GM19372 (cell line): ENCODE data around the gene ZBP1.

Source experiments
- ATAC-seq: cut with Tn5 transposase; IDR thresholded peaks from one replicate; pipeline ENCODE4 v1.9.1; 2021; ENCODE audit warnings: mild to moderate bottlenecking, low read depth, moderate library complexity; ENCODE audit not compliant: unreplicated experiment

Gene ZBP1

DNA sequence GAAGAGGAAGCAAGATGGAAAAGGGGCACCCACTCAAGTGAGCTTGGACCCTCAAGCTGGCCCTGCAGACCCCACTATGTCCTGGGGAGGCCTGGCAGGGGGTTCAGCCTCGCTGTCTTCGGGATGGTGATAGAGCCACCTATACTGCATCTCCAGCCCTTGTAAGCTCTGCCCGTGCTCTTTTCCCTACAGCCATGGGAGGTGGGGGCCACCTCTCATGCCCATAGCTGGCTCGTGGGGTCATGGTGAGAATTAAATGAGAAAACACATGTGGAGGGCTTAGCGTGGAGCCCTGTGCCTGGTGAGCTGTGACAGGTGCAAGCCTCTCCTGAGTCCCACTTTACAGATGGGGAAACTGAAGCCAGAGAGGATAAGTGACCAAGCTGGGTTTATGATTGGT lies 31.6 kb downstream of the ZBP1 start:
- no peak for ATAC-seq

DNA sequence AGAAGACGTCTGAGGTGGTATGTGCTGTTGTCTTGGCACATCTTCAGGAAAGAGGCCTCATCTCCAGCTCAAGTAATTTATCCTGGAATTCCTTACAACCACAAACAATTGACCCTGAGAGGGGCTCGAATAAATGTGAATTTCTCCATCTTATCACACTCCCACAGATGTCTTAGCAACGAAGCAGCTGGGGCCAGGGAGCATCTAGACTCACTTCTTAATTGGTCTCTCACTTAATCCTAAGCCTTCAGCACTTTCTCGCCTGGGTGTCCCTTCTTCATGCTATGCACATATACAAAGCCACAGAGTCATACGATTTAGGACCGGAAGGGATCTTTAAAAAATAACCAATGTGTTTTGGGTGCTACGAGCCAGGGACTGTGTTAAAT lies 32.2 kb downstream of the ZBP1 start:
- no peak for ATAC-seq

DNA sequence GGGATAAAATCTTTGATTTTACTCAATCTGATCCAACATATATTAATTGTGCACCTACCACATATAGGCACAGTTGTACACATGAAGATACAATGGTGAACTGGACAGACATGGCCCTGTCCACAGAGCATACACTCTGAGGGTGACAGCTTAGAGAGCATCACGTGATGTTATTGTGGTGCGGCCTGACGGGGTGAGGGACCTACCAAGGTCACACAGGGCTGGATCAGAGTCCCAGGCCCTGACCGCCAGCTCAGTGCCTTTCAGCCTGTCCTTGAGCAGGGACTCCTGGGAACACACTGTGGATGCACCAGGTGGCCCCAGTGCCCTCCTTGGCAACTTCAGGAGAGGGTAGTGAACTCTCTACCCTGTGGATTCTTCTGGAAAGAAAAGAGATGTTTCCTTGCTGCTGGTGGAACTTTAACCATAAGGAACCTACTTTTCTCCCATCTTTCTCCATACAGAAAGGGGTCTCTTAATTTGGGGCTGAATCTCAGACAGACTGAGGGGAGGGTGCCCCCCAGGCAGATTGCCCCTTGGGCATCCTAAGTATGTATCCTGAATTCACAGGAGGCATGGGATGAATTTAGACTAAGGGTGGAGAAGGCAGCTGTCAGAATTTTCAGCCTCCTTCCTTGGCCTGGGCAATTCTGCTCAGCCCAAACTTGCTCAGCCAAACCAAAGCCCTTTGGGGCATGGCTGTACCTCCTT lies 32.8 kb downstream of the ZBP1 start:
- no peak for ATAC-seq

DNA sequence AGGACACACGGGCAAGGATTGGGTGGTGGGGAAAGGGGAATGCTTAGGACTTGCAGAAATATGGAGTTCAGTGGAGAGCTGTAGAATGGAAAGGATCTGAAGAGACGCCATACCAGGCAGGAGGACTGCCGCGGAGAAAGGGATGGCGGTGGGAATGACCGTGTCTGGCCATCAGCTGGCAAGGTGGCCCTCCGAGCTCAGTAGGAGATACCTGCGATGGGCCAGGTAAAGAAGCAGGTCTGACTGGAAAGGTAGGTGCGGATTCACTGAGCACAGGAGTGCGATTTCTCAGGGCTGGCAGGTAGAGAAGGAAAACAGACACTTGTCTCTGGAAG lies 33.3 kb downstream of the ZBP1 start:
- ATAC-seq: no peak

DNA sequence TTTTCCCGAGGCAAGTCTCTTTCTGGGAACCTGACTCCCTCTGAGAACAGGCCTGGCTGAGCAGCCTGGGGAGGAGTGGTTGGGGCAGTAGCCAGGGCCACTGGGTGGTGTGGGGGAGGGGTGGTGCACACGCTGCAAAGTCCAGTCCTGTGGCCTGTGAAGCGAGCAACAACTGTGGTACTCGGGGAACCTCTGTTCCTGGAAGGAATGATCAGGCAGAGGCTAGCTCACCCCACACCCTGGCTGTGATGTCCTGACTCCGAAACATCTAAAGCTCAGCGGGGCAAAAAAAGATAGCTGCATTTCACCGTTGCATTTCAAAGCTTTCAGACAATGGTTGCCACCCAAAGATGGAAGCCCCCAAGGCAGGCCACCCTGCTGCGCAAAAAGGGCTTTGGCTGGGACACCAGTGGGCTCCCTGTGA lies 33.8 kb downstream of the ZBP1 start:
- ATAC-seq: no peak

DNA sequence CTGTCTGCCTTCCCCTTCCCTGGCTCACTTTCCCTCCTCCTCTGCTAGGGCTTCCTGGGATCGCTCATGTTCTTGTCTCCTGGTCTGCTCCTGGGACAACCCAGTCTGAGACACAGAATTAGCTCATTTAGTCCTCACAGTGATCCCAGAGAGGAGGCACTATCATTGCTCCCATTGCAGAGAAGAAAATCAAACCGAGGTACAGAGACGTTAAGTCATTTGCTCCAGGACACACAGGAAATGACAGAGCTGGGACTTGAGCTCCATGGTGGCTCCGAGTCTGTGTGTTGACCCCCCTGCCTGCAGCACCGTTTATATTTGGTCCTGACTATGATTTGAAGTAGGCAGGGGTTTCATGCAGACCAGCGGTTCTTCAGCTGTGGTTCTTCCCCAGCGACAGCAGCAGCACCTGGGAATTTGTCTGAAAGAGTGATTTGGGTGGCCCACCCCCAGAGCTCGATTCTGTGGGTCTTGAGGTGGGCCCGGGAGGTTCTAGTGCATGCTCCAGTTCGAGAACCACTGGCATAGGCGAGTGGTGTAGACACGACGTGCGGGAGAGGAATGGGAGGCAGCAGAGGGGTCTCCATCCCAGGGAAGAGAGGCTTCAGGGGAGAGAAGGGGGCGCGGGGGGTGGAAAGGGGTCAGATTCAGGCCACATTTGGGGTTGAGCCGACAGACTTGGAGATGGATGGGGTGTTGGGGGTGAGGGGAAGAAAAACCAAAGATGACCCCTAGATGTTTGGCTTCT lies 34.6 kb downstream of the ZBP1 start:
- no peak for ATAC-seq

DNA sequence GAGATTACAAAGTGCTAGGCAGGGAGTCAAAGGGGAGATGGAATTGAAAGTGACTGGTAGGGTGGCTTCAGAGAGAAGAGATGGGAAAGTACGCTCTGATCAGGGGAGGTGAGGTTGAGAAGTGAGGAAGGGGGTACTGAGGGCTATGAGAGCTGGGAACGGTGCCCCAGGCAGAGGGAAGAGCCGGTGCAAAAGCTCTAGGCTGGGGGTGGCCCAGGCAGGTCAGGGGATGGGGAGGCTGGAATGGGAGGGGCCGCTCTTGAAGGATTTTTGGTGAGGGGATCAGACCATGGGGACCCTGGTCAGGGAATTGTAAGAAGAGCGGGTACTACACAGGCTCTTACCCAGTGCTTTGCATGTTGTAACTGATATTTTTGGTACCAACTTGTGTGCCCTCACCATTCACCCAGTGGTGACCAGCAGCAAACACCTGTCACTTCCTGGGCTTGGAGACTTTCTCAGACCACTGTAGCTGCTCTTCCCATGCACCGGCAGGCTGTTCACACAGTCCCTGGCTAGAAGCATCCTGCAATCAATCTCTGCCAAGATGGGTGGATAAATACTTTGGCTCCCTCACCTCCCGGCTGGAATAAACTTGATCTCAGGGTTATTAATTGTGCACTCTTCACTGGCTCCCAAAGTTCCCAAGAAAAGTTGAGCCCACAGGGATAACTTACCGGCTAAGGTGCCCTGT lies 35.3 kb downstream of the ZBP1 start:
- ATAC-seq: no peak

DNA sequence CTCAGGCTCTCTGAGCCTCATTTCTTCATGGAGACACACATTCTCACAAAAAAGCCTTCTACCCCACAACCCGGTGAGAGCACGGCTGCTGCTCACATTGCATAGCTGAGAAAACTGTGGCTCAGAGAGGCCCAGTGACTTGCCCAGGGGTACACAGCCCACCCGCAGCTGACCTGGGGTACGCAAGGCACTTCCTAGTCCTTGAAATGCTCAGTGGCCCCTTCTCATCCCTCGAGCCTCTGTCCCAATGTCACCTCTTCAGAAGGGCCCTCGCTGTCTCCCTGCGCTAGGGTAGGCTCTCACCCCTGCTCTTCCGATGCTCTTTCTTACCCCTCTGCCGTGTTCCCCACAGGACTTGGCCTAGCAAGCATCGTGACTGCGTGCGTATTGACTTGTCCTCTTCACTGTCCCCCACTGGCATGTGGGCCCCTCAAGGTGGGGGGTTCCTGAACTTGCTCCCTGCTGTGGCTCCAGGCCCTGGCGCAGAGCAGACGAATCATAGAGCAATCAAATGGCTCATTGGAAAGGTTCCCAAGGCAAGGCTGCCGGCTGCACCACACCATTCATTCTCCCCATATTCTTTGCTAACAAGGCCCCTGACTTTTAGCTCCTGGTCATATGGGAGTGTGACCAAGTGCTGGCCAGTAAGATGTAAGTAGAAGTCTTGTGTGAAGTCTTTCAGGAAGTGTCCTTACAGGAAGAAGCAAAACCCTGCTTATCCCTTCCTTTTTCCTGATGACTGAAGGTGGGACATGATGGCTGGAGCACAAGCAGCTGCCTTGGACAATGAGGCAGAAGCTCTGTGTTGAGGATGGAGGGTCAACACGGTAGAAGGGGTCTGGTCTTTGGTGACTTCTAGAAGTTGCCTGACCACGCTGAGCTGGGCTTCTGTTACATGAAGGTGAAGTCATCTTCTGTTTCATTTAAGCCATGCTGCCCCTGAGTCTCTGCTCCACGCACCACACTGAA lies 36.7 kb downstream of the ZBP1 start:
- no peak for ATAC-seq

DNA sequence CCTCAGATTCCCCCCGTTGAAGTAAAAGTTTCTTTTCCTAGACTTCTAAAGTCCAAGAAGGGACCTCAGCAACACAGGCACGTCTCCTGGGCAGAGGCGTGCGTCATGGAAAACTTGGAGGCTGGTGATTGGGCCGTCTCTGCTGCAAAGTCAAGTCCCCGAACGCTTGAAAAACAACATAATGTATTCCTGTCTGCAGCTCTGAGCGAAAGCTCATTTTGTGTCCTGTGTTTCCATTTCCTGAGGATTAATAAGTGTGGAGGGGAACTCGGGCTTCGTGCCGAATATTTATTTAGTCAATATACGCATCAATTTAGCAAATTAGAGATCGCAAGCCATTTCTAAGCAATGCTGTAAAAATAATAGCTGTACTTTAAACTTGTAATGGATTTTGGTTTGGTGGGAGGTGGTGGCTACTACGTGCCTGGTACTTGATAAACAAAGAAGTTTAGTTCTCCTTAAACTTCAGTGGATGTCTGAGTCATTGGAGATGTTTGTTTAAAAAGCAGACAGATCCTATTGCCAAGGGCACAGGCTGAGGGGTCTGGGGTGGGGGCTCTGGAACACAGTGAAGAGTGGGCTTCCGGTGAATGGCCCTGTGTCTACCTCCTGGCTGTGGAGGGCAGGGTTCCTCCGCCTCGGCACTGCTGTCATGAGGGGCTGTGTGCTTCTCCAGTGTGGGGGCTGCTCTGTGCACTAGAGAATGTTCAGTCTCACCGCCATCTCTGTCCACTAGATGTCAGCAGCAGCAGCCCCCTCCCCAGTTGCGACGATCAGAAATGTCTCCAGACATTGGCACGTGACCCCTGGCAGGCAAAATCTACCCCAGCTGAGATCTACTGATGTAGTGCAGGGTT lies 37.6 kb downstream of the ZBP1 start:
- ATAC-seq: no peak

DNA sequence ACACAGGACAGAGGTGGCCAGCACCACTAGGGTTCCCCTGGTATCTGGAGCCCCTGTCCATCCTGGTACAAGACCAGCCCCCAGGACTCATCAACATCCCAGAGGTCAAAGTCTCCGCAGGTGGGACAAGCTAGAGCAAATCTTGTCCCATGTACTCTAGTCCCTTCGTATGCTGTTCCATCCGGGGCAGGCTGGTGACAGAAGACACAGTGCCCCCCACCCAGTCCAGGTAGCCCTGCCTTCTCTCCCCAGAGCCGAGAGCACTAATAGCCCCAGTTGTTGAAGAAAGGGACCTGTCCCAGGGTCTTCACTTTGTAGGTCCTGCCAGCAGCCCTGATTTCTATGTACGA lies 38.2 kb downstream of the ZBP1 start:
- no peak for ATAC-seq

DNA sequence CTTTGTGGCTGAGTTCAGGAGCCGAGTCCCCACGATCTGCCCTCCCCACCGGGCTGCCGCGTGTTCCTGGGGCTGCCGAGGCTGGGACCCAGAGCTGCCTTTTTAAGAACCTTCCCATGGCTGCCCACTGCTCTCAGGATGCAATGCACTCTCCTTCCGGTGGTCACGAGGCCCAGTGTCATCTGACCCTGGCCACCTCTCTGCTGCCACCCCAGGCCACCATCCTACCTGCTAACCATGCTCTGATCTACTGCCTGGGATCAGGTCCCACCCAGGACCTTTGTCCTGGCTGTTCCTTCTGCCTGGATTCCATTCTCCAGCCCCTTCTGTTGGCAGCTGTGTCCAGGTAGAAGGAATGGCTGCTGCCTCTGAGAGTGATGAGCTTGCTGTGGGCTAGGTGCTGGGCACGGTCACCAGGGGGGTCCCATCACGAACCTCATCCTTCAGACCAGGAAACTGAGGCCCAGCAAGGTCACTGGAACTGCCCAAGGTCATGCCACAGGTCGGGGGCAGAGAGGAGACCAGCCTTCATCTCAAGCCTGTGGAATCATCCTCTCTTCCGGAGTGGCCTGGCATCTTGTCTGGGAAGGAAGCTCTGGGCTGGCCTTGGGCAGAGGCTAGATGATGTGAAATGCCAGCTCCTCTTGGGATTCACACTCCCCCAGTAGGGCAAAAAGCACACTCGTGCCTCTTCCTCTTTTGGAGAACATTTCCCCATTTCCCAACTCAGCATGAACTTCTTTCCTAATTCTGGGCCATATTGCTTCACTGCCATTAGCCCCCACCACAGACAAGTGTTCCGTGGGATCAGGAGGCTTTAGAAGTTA lies 38.8 kb downstream of the ZBP1 start:
- ATAC-seq: no peak

DNA sequence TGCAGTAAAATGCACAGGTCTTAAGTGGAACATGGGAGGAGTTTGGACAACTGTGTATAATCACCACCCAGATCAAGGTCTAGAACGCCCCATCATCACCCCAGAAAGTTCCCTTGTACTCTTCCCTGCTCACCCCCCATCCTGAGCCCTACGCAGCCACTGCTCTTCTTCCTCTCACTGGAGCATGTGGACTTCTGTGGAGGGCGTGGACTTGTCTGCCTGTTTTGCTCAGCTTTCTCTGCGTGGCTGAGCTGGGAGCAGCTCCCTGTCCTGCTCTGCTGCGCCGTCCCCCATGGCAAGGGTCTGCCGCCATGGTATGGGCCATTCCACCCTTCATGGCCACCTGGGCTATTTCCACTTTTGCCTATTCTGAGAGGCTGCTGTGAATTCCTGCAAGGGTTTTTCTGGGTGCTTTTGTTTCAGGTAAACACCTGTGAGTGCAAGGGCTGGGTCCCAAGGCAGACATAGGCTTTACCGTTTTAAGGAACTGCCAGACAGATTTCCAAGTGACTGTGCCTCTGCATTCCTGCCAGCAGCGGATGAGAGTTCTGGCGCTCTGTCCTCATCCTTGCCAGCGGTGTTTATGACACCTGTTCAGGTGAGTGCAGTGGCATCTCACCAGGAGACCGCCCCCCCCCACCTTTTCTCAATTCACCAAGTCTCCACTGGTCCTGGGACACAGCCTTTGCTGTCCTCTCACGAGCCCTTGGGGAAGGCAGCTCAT lies 39.6 kb downstream of the ZBP1 start:
- ATAC-seq: no peak

DNA sequence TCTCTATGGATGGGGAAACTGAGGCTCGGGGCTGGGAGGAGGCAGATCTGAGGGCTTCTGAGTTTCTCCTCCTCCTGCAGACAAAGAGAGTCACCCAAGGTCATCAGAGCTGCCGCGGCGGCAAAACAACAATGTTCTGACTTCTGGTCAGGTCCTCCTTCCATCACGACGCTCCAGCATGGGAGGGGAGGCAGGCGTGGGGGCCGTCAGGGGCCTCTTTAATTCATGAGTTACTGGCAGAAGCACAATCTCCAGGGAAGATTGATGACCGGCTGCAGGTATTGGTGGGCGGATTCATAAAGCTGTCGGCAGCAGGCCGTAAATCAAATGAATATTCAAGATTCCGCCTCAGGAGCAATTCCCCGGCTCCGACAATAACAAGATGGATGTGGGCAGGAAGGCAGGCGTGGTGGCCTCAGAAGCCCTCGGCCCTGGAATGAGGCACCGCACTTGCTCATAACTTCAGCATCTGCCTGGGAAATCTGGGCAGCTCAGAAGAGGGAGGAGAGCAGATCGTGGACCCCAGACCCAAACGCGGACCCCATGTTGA lies 40.3 kb downstream of the ZBP1 start:
- ATAC-seq: no peak

DNA sequence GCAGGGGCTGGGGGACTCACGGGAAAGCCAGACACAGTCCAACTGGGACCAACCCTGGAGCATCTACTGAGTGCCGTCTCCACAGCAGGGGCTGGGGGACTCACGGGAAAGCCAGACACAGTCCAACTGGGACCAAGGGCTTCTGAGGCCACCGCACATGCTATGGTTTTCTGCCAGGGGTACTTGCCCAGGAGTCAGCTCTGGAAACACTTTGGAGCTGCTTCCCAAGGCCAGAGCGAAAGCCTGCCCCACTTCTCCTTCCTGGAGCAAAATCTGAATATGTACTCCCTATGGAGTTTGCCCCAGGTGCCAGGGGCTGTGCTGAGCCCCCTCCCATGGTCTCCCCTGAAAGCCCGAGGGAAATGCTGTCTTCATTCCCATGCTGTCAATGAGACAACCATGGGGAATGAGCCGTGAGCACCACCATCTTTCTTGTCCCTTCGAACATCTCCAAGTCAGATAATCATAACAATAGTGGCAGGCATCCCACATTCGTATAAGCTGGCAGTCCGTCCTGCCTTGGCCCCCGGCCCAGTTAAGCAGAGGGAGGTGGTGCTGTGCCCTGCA lies 40.8 kb downstream of the ZBP1 start:
- ATAC-seq: no peak

DNA sequence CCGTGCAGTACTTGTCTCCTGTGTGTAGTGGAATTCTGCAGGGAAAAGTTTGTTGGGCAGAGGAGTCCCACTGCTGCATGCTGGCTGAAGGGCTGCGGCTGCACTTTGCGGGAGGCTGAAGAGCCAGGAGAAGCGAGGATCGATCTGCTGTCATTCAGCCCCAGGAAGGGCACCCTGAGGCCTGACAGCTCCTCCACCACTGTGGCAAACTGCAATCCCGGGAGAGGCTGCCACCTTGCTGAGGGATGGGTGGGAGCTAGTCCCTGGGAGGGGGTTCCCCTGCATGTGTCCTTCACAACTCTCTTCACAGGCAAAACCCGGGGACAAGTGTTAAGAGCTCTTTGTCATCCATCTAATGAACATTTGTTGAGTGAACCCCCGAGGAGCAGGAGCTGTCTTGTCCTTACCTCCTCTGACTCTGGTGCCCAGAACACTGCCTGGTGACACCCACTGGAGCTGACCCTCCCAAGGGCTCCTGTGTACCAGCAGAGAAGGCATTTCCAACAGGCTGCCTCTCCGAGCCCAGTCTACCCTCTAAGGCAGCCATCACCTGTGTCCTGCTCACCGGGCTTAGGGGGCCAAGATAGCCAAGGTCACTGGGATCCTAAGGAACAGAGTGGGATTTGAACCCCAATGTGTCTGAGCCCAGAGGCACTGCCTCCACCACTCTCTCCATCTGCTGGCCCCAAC lies 41.6 kb downstream of the ZBP1 start:
- no peak for ATAC-seq

DNA sequence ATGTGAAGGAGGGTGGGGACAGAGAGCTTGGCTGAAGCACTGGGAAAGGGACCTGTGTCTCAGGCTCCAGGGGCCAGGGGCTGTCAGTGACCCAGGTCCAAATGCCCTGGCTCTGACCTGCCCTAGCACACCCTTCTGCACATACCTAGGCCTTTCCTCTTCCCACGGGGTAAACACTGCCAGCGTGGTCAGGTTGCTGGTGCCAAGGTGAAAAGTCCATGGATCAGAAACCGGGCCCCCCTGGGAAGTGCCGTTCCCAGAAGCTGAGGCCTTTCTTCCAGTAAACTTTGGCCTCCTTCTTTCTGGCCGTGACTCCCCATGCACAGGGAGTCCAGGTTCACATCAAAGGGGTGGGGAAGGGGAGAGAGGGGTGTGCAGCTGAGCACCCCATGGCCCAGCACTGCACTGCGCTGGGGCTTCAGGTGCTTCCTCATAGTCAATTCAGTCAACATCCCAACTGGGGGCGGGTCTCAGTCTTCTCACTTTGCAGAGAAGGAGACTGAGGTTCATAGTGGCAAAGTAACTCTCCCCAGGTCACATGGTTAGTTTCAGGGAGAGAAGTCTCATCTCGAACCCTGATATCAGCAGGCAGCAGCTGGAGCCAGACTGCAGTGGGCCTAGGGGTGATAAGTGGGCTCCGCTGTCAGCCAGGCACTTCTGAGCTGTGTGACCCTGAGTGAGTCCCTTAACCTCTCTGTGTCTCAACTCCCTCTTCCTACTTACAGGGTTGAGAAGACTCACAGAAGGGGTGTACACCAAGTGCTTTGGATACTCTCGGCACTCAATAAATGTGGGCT lies 42.3 kb downstream of the ZBP1 start:
- ATAC-seq: no peak
